Activated naive CD8-positive, alpha-beta T cell (primary cell): ENCODE data around the gene PCDHGA4.
"Not testable (repeated sequence)": the region's sequence is repeated elsewhere in the genome, so short reads cannot be mapped to it uniquely, and the experiment has no call there.

Experiments
- H3K27ac Mint-ChIP-seq: one replicate; pipeline ENCODE4 v1.8.0; 2021; ENCODE audit warnings: mixed read lengths
- H3K27me3 Mint-ChIP-seq: one replicate; pipeline ENCODE4 v1.8.0; 2021; ENCODE audit warnings: mixed read lengths
- H3K36me3 Mint-ChIP-seq: one replicate; pipeline ENCODE4 v1.8.0; 2021; ENCODE audit warnings: mixed read lengths
- H3K4me1 Mint-ChIP-seq: one replicate; pipeline ENCODE4 v1.8.0; 2021; ENCODE audit warnings: low read depth, mixed read lengths
- H3K4me3 Mint-ChIP-seq: one replicate; pipeline ENCODE4 v1.8.0; 2021; ENCODE audit warnings: mild to moderate bottlenecking, mixed read lengths
- H3K9me3 Mint-ChIP-seq: one replicate; pipeline ENCODE4 v1.8.0; 2021; ENCODE audit warnings: low read depth, mixed read lengths

Gene PCDHGA4

GRCh38 chr5:141354900-141355469 lies at the start of gene PCDHGA4:
PCDHGA4 (plus strand) TSS chr5:141355021; CDS start chr5:141355108, 87 bp downstream.
- Mint-ChIP-seq H3K4me1 (peaks cover 1% of the 10 kb centered on the region), H3K4me3 (peak within 1 kb of the TSS; percentile 9), H3K9me3 (peaks cover 9% of the 10 kb centered on the region), H3K27me3 (peaks cover 53% of the 10 kb centered on the region), H3K27ac (no peak within 1 kb of the TSS), H3K36me3 (peaks cover 15% of the 10 kb centered on the region)

DNA sequence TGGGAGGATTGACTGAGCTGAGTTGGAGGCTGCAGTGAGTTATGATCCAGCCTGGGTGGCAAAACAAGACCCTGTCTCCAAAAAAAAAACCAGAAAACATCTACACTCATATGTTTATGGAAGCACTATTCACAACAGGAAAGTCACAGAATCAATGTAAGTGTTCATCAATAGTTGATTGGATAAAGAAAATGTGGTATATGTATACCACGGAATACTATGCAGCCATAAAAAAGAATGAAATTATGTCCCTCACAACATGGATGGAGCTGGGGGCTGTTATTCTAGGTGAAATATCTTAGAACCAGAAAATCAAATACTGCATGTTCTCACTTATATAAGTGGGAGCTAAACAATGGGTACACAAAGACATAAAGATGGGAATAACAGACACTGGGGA lies 48.2 kb upstream of the PCDHGA4 start:
- H3K4me3 Mint-ChIP-seq: no peak overlapping the region
- no peaks in the 10 kb centered on the region for H3K27me3 Mint-ChIP-seq
- peaks cover 42% of the 10 kb centered on the region for H3K36me3 Mint-ChIP-seq
- H3K4me1 Mint-ChIP-seq: no peaks in the 10 kb centered on the region
- peaks cover 18% of the 10 kb centered on the region for H3K9me3 Mint-ChIP-seq
- no peak overlapping the region for H3K27ac Mint-ChIP-seq

- H3K4me3 Mint-ChIP-seq: no peak overlapping the region
- H3K27ac Mint-ChIP-seq: no peak overlapping the region
These were observed 41.1 kb upstream of the PCDHGA4 start for GRCh38 chr5:141313711-141314110.

DNA sequence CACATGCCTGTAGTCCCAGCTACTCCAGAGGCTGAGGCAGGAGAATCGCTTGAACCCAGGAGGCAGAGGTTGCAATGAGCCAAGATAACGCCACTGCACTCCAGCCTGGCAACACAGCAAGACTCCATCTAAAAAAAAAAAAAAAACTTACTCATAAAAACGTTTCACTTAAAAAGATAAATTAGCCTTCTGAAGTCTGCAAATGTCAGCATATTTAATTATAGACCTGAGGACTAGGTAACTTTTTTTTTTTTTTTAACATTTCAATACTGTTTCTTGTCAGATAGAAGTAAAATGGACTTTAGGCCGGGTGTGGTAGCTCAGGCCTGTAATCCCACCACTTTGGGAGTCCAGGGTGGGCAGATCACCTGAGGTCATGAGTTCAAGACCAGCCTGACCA lies 37.9 kb upstream of the PCDHGA4 start:
- not testable (repeated sequence) for H3K4me3 Mint-ChIP-seq, H3K27me3 Mint-ChIP-seq, H3K27ac Mint-ChIP-seq
- Mint-ChIP-seq H3K36me3 (peaks cover 52% of the 10 kb centered on the region), H3K4me1 (peaks cover 29% of the 10 kb centered on the region), H3K9me3 (peaks cover 39% of the 10 kb centered on the region)

More at GRCh38 chr5:141313711-141314110, 41.1 kb upstream of the PCDHGA4 start:
- Mint-ChIP-seq H3K27me3 (no peaks in the 10 kb centered on the region), H3K4me1 (peaks cover 7% of the 10 kb centered on the region), H3K9me3 (peaks cover 34% of the 10 kb centered on the region), H3K36me3 (peaks cover 58% of the 10 kb centered on the region)

GRCh38 chr5:141319202-141319601 lies 35.6 kb upstream of the PCDHGA4 start:
- Mint-ChIP-seq H3K4me1 (peaks cover 29% of the 10 kb centered on the region), H3K27me3 (no peaks in the 10 kb centered on the region), H3K4me3 (peak overlapping the region; percentile 96), H3K36me3 (peaks cover 43% of the 10 kb centered on the region), H3K9me3 (peaks cover 34% of the 10 kb centered on the region), H3K27ac (no peak overlapping the region)

- peaks cover 41% of the 10 kb centered on the region for H3K36me3 Mint-ChIP-seq
- peaks cover 32% of the 10 kb centered on the region for H3K9me3 Mint-ChIP-seq
- H3K27ac Mint-ChIP-seq: peak overlapping the region; percentile 97
- peaks cover 29% of the 10 kb centered on the region for H3K4me1 Mint-ChIP-seq
- peak overlapping the region; percentile 96 for H3K4me3 Mint-ChIP-seq
- no peaks in the 10 kb centered on the region for H3K27me3 Mint-ChIP-seq
These were observed 35.1 kb upstream of the PCDHGA4 start for GRCh38 chr5:141319699-141320098.

- peaks cover 24% of the 10 kb centered on the region for H3K9me3 Mint-ChIP-seq
- H3K27me3 Mint-ChIP-seq: no peaks in the 10 kb centered on the region
- H3K27ac Mint-ChIP-seq: peak within 1 kb of the TSS; percentile 97
- H3K4me1 Mint-ChIP-seq: peaks cover 29% of the 10 kb centered on the region
- H3K4me3 Mint-ChIP-seq: peak within 1 kb of the TSS; percentile 96
- H3K36me3 Mint-ChIP-seq: peaks cover 33% of the 10 kb centered on the region
These were observed 34.3 kb upstream of the PCDHGA4 start, which contains the start of gene TAF7 for GRCh38 chr5:141320225-141321169. TAF7 (minus strand) TSS chr5:141320784; CDS start chr5:141320044, 740 bp downstream.

DNA sequence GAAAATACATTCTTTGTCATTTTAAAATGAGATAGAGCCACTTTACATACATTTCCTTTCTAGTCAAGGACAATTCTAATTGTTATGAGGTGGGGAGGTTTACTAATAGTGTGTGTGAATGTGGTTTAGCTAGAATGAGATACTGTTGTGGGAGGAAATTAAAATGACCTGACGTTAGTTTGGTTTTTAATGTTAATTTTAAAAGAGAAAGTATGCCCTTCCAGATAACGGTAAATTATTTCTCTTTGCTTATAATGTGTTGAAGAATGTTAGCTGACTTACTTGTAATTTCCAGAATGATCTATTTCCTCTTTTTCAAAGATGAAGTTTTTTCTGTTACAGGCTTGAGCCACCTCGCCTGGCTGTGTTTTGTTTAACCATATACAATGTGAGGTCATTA lies 32.6 kb upstream of the PCDHGA4 start:
- Mint-ChIP-seq H3K27me3 (peaks cover 7% of the 10 kb centered on the region), H3K36me3 (peaks cover 31% of the 10 kb centered on the region), H3K9me3 (peaks cover 21% of the 10 kb centered on the region), H3K4me1 (peaks cover 39% of the 10 kb centered on the region), H3K4me3 (no peak overlapping the region), H3K27ac (no peak overlapping the region)

DNA sequence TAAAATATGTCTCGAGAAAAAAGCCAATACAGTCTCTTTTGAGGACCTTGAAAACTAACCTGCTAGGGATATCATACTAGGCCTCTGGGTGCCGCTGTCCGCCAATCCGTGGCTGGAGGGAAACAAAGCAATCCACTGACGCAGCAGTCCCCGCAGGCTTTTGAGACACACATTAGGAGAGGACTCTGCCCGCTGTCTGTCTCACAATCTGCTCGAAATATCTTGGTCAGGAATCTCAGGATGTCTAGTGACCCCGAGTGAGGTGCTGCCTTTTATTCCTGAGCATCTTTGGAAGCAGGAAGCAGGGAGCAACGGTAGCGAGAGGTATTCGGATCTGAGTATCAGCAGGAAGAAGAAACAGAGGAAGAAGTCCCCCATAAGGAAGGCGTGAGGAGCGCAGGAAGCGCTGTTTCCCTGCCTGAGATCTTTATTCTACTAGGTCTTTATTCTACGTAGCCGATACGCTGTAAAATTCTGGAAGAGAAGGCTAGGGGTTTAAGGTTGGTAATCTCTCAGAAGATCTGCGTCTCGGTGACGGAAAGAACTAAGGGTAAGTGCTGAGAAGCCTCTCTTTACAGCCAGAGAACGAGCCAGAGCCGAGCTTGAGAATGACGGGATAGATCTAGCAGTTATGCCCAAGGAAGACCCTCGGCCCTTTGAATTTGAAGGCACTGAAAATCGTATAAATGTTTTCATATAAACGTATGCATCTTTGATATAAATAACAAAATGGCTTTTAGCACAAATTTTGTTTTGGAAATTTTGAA lies 28.6 kb upstream of the PCDHGA4 start:
- peaks cover 11% of the 10 kb centered on the region for H3K9me3 Mint-ChIP-seq
- H3K4me3 Mint-ChIP-seq: peak overlapping the region; percentile 92
- peaks cover 26% of the 10 kb centered on the region for H3K27me3 Mint-ChIP-seq
- H3K4me1 Mint-ChIP-seq: peaks cover 9% of the 10 kb centered on the region
- peaks cover 21% of the 10 kb centered on the region for H3K36me3 Mint-ChIP-seq
- peak overlapping the region; percentile 82 for H3K27ac Mint-ChIP-seq

GRCh38 chr5:141328231-141328630 lies 26.6 kb upstream of the PCDHGA4 start:
- H3K4me1 Mint-ChIP-seq: peaks cover 9% of the 10 kb centered on the region
- H3K4me3 Mint-ChIP-seq: no peak overlapping the region
- no peak overlapping the region for H3K27ac Mint-ChIP-seq
- H3K9me3 Mint-ChIP-seq: peaks cover 9% of the 10 kb centered on the region
- H3K27me3 Mint-ChIP-seq: peaks cover 39% of the 10 kb centered on the region
- peaks cover 20% of the 10 kb centered on the region for H3K36me3 Mint-ChIP-seq

- H3K9me3 Mint-ChIP-seq: peaks cover 20% of the 10 kb centered on the region
- H3K27ac Mint-ChIP-seq: no peak within 1 kb of the TSS
- H3K4me1 Mint-ChIP-seq: peaks cover 9% of the 10 kb centered on the region
- peaks cover 36% of the 10 kb centered on the region for H3K36me3 Mint-ChIP-seq
- peaks cover 58% of the 10 kb centered on the region for H3K27me3 Mint-ChIP-seq
- peak within 1 kb of the TSS; percentile 32 for H3K4me3 Mint-ChIP-seq
These were observed 24.3 kb upstream of the PCDHGA4 start, which contains the start of gene PCDHGA1 for GRCh38 chr5:141330299-141331080. PCDHGA1 (plus strand) TSS chr5:141330514.

DNA sequence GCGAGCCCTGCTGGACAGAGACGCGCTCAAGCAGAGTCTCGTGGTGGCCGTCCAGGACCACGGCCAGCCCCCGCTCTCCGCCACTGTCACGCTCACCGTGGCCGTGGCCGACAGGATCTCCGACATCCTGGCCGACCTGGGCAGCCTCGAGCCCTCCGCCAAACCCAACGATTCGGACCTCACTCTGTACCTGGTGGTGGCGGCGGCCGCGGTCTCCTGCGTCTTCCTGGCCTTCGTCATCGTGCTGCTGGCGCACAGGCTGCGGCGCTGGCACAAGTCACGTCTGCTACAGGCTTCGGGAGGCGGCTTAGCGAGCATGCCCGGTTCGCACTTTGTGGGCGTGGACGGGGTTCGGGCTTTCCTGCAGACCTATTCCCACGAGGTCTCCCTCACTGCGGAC lies 22.2 kb upstream of the PCDHGA4 start:
- not testable (repeated sequence) for H3K27ac Mint-ChIP-seq, H3K4me3 Mint-ChIP-seq, H3K4me1 Mint-ChIP-seq
- peaks cover 64% of the 10 kb centered on the region for H3K27me3 Mint-ChIP-seq
- H3K9me3 Mint-ChIP-seq: peaks cover 33% of the 10 kb centered on the region
- peaks cover 41% of the 10 kb centered on the region for H3K36me3 Mint-ChIP-seq

DNA sequence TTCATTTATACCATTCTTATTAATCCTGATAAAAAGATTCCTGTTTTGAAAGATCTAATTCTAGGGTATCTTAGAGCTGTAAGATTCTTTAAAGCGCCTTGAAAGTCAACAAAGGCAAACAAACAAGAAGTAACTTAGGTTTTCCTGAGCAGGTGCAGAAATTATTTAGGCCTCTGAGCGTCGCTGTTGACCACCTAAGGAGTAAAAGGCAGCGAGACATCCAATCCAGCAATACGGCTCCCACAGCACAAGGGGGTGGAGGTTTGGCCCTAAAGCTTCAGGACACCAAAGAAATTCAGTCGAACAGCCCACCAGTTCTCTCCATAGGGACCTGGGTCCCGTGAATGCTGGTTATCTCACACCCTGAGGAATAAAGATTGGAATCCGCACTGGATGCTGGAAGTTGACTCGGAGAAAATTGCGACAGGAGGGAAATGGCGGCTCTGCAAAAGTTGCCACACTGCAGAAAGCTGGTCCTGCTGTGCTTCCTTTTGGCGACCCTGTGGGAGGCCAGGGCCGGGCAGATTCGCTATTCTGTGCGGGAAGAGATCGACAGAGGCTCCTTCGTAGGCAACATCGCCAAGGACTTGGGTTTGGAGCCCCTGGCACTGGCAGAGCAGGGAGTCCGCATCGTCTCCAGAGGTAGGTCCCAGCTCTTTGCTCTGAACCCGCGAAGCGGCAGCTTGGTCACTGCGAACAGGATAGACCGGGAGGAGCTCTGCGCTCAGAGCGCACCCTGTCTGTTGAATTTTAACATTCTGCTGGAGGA lies 16.1 kb upstream of the PCDHGA4 start, which contains the start of gene PCDHGA2:
PCDHGA2 (plus strand) TSS at position 223 of the 769 bp plus-strand sequence.
- Mint-ChIP-seq H3K27me3 (peaks cover 70% of the 10 kb centered on the region), H3K4me3 (no peak within 1 kb of the TSS), H3K4me1 (no peaks in the 10 kb centered on the region), H3K27ac (no peak within 1 kb of the TSS), H3K36me3 (peaks cover 47% of the 10 kb centered on the region), H3K9me3 (peaks cover 56% of the 10 kb centered on the region)
